H1 (cell line): ENCODE results near the gene LTA4H. TPM values are rescaled to one million over a fixed set of nuclear protein-coding genes. Genes with fewer than 3 reads are reported as not detected.

Experiments
- CTCF ChIA-PET: fragments of 300-600 bp; sonication (Branson Sonifier 250); formaldehyde crosslinking; loops from one replicate; lab custom pipeline; 2021; ENCODE audit not compliant: partially characterized antibody; lab: Charles Lee
- POLR2A ChIA-PET: fragments of 300-600 bp; sonication (Branson Sonifier 250); formaldehyde crosslinking; loops from one replicate; lab custom pipeline; 2021; ENCODE audit warnings: inconsistent platforms; ENCODE audit not compliant: partially characterized antibody; lab: Charles Lee
- DNase-seq, 2 experiments: peaks; one replicate each; pipeline versions ENCODE4 v3.0.0 to v3.0.0-alpha.2; 2010 to 2022; ENCODE audit warnings: low spot score in 2 of 2, low read depth in 1 of 2, mixed read lengths in 1 of 2
- FAIRE-seq: peaks from 2 replicates; lab custom pipeline; 2011; peaks lifted over from hg19 to GRCh38; lab: Jason Lieb, UNC
- H2AFZ ChIP-seq: 2 replicates; pipeline ENCODE4 v1.8.1; 2012; ENCODE audit warnings: low read length, inconsistent platforms
- H2AK5ac ChIP-seq: 2 replicates; pipeline ENCODE4 v1.6.1; 2013; ENCODE audit warnings: low read depth, low read length
- H2BK120ac ChIP-seq: replicated peaks from 2 replicates; pipeline ENCODE3; 2013; ENCODE audit warnings: low read depth, low read length, inconsistent platforms
- H2BK12ac ChIP-seq: 2 replicates; pipeline ENCODE4 v1.6.1; 2013; ENCODE audit warnings: low read depth, low read length
- H2BK15ac ChIP-seq: 2 replicates; pipeline ENCODE4 v1.6.1; 2013; ENCODE audit warnings: low read length
- H2BK20ac ChIP-seq: 2 replicates; pipeline ENCODE4 v1.6.1; 2013; ENCODE audit warnings: low read length
- H2BK5ac ChIP-seq: 2 replicates; pipeline ENCODE4 v1.6.1; 2013; ENCODE audit warnings: low read depth, low read length
- H3K14ac ChIP-seq: 2 replicates; pipeline ENCODE4 v1.6.1; 2013; ENCODE audit warnings: inconsistent platforms; ENCODE audit not compliant: insufficient read length
- H3K18ac ChIP-seq: 2 replicates; pipeline ENCODE4 v1.6.1; 2013; ENCODE audit warnings: low read length; ENCODE audit errors: extremely low read depth
- H3K23ac ChIP-seq: 2 replicates; pipeline ENCODE4 v1.6.1; 2013; ENCODE audit warnings: inconsistent platforms; ENCODE audit not compliant: insufficient read length
- H3K23me2 ChIP-seq: 2 replicates; pipeline ENCODE4 v1.6.1; 2013; ENCODE audit warnings: low read depth, low read length
- H3K27ac ChIP-seq: 2 replicates; pipeline ENCODE4 v1.6.1; 2011; ENCODE audit warnings: low read depth, low read length, inconsistent platforms
- H3K27me3 ChIP-seq, 4 experiments: replicated peaks in 1 of 4; 1 replicate in 1 of 4; 2 replicates in 3 of 4; pipeline versions ENCODE4 v1.6.1 to v1.8.1; 2011 to 2013; ENCODE audit warnings: low read length in 3 of 4, mild to moderate bottlenecking in 3 of 4, inconsistent platforms in 2 of 4, mixed read lengths in 2 of 4, moderate library complexity in 1 of 4; ENCODE audit not compliant: control insufficient read depth in 3 of 4, insufficient read depth in 3 of 4; ENCODE audit errors: extremely low read depth in 1 of 4
- H3K36me3 ChIP-seq, 4 experiments: 2 replicates each; pipeline versions ENCODE4 v1.6.1 to v1.8.1; 2011 to 2013; ENCODE audit warnings: mild to moderate bottlenecking in 4 of 4, low read length in 3 of 4, moderate library complexity in 2 of 4, control low read depth in 1 of 4, inconsistent platforms in 1 of 4; ENCODE audit not compliant: insufficient read depth in 4 of 4, control insufficient read depth in 2 of 4
- H3K4ac ChIP-seq: replicated peaks from 2 replicates; pipeline ENCODE3; 2013; ENCODE audit warnings: low read length, low read depth, mixed read lengths, inconsistent platforms; ENCODE audit not compliant: insufficient read length
- H3K4me1 ChIP-seq, 4 experiments: replicated peaks in 1 of 4; 1 replicate in 1 of 4; 2 replicates in 3 of 4; pipeline versions ENCODE4 v1.6.1 to v1.8.1; 2011 to 2013; ENCODE audit warnings: low read length in 3 of 4, inconsistent platforms in 2 of 4, mixed read lengths in 1 of 4; ENCODE audit not compliant: insufficient read depth in 4 of 4, control insufficient read depth in 3 of 4
- H3K4me2 ChIP-seq, 2 experiments: 2 replicates each; pipeline versions ENCODE4 v1.6.1 to v1.8.1; 2011 to 2013; ENCODE audit warnings: low read depth in 2 of 2, low read length in 2 of 2, control low read depth in 1 of 2, inconsistent platforms in 1 of 2, mild to moderate bottlenecking in 1 of 2; ENCODE audit not compliant: insufficient read depth in 1 of 2
- H3K4me3 ChIP-seq, 4 experiments: fragments of 200-600, 300-600 bp in 1 of 4; sonication (generic), shearing (Covaris generic), sonication (Bioruptor Twin) in 1 of 4; 2 replicates each; pipeline versions ENCODE4 v1.5.1 to v1.8.1; 2011 to 2016; ENCODE audit warnings: low read length in 4 of 4, low read depth in 3 of 4, control low read depth in 2 of 4, inconsistent platforms in 2 of 4, mild to moderate bottlenecking in 2 of 4, mixed read lengths in 1 of 4, moderate library complexity in 1 of 4; ENCODE audit not compliant: insufficient read depth in 2 of 4; ENCODE audit errors: extremely low read depth in 1 of 4
- H3K56ac ChIP-seq: replicated peaks from 2 replicates; pipeline ENCODE3; 2013; ENCODE audit warnings: low read depth, mild to moderate bottlenecking, mixed read lengths, low read length, inconsistent platforms; ENCODE audit not compliant: insufficient read length
- H3K79me1 ChIP-seq: 2 replicates; pipeline ENCODE4 v1.6.1; 2013; ENCODE audit warnings: low read depth, low read length, control low read depth
- H3K79me2 ChIP-seq, 2 experiments: 2 replicates each; pipeline versions ENCODE4 v1.6.1 to v1.8.1; 2012 to 2013; ENCODE audit warnings: low read length in 2 of 2, mild to moderate bottlenecking in 2 of 2, inconsistent platforms in 1 of 2; ENCODE audit not compliant: insufficient read depth in 2 of 2, control insufficient read depth in 1 of 2
- H3K9ac ChIP-seq, 4 experiments: replicated peaks in 1 of 4; 1 replicate in 1 of 4; 2 replicates in 3 of 4; pipeline versions ENCODE4 v1.6.1 to v1.8.1; 2011 to 2013; ENCODE audit warnings: low read depth in 3 of 4, low read length in 3 of 4, control low read depth in 2 of 4, mild to moderate bottlenecking in 2 of 4, moderate library complexity in 2 of 4, inconsistent platforms in 1 of 4; ENCODE audit errors: extremely low read depth in 1 of 4
- H3K9me3 ChIP-seq, 2 experiments: 2 replicates each; pipeline versions ENCODE4 v1.6.1 to v1.8.1; 2012 to 2013; ENCODE audit warnings: mild to moderate bottlenecking in 2 of 2, moderate library complexity in 2 of 2, control low read depth in 1 of 2, inconsistent platforms in 1 of 2, low read depth in 1 of 2, low read length in 1 of 2, mixed read lengths in 1 of 2; ENCODE audit not compliant: insufficient read depth in 2 of 2
- H4K20me1 ChIP-seq, 2 experiments: replicated peaks in 1 of 2; 2 replicates each; pipeline versions ENCODE3 to v1.8.1; 2011 to 2013; ENCODE audit warnings: inconsistent platforms in 2 of 2, low read length in 2 of 2, mild to moderate bottlenecking in 1 of 2; ENCODE audit not compliant: insufficient read depth in 2 of 2, control insufficient read depth in 1 of 2
- H4K5ac ChIP-seq: 2 replicates; pipeline ENCODE4 v1.6.1; 2013; ENCODE audit warnings: low read length, low read depth, mixed read lengths, inconsistent platforms; ENCODE audit not compliant: insufficient read length
- H4K8ac ChIP-seq: 2 replicates; pipeline ENCODE4 v1.8.0; 2013; ENCODE audit warnings: mild to moderate bottlenecking, moderate library complexity, low read length, inconsistent platforms; ENCODE audit not compliant: insufficient read depth; ENCODE audit errors: extremely low read depth
- H4K91ac ChIP-seq: replicated peaks from 2 replicates; pipeline ENCODE3; 2013; ENCODE audit warnings: low read length, mixed read lengths, inconsistent platforms; ENCODE audit not compliant: insufficient read length
- ASH2L ChIP-seq: fragments of 200-600, 300-600 bp; sonication (generic); IDR thresholded peaks from one replicate; pipeline ENCODE4 v1.7.1; 2017; ENCODE audit warnings: low read length
- BACH1 ChIP-seq: IDR thresholded peaks from 2 replicates; pipeline ENCODE4 v1.6.1; 2012; ENCODE audit warnings: low read length, improper control_type of control experiment
- EP300 ChIP-seq, 2 experiments: IDR thresholded peaks; 1 replicate in 1 of 2; 2 replicates in 1 of 2; pipeline ENCODE4 v1.6.1; 2011 to 2012; ENCODE audit warnings: low read depth in 2 of 2, low read length in 2 of 2, mild to moderate bottlenecking in 2 of 2, borderline replicate concordance in 1 of 2, inconsistent platforms in 1 of 2, moderate library complexity in 1 of 2
- FOSL1 ChIP-seq: IDR thresholded peaks from 2 replicates; pipeline ENCODE4 v1.6.1; 2011; ENCODE audit warnings: mild to moderate bottlenecking, low read depth, low read length, moderate library complexity; ENCODE audit not compliant: insufficient read depth
- HDAC2 ChIP-seq, 2 experiments: fragments of 300-600 bp in 1 of 2; sonication (generic) in 1 of 2; IDR thresholded peaks; 2 replicates each; pipeline ENCODE4 v1.6.1; 2011 to 2012; ENCODE audit warnings: low read depth in 2 of 2, low read length in 2 of 2, mild to moderate bottlenecking in 2 of 2, moderate library complexity in 2 of 2, borderline replicate concordance in 1 of 2, inconsistent platforms in 1 of 2
- JUND ChIP-seq: IDR thresholded peaks from 2 replicates; pipeline ENCODE4 v1.6.1; 2011; ENCODE audit warnings: mild to moderate bottlenecking, improper control_type of control experiment, low read length
- POLR2AphosphoS5 ChIP-seq: IDR thresholded peaks from 2 replicates; pipeline ENCODE4 v1.6.1; 2011; ENCODE audit warnings: low read depth, low read length
- POU5F1 ChIP-seq: IDR thresholded peaks from 2 replicates; pipeline ENCODE4 v1.6.1; 2011; ENCODE audit warnings: low read depth, mild to moderate bottlenecking, low read length, moderate library complexity
- RAD21 ChIP-seq, 2 experiments: IDR thresholded peaks in 1 of 2; conservative IDR thresholded peaks in 1 of 2; 2 replicates each; pipeline ENCODE4 v1.6.1; 2011; ENCODE audit warnings: low read depth in 2 of 2, low read length in 2 of 2, improper control_type of control experiment in 1 of 2, inconsistent platforms in 1 of 2, mild to moderate bottlenecking in 1 of 2, moderate library complexity in 1 of 2
- RBBP5 ChIP-seq: IDR thresholded peaks from 2 replicates; pipeline ENCODE4 v1.7.1; 2012; ENCODE audit warnings: low read depth, mild to moderate bottlenecking, inconsistent platforms, low read length, moderate library complexity, borderline replicate concordance
- SP2 ChIP-seq: IDR thresholded peaks from 2 replicates; pipeline ENCODE4 v1.6.1; 2012; ENCODE audit warnings: mild to moderate bottlenecking, low read length, inconsistent platforms
- SP4 ChIP-seq: IDR thresholded peaks from 2 replicates; pipeline ENCODE4 v1.6.1; 2012; ENCODE audit warnings: low read length, inconsistent platforms
- SRF ChIP-seq: IDR thresholded peaks from 2 replicates; pipeline ENCODE4 v1.6.1; 2011; ENCODE audit warnings: mild to moderate bottlenecking, low read depth, low read length, moderate library complexity
- TAF1 ChIP-seq: IDR thresholded peaks from 2 replicates; pipeline ENCODE4 v1.6.1; 2011; ENCODE audit warnings: mild to moderate bottlenecking, low read depth, low read length
- YY1 ChIP-seq: IDR thresholded peaks from 2 replicates; pipeline ENCODE4 v1.6.1; 2011; ENCODE audit warnings: low read depth, mild to moderate bottlenecking, low read length
- WGBS, 2 experiments: shearing (Covaris generic) in 1 of 2; methylation state at CpG; one replicate each; pipeline versions ENCODE4 v1.1.6 to v1.1.7; 2013 to 2015; ENCODE audit warnings: low lambda C conversion rate in 2 of 2, mixed read lengths in 2 of 2, inconsistent platforms in 1 of 2, low coverage in 1 of 2, missing lambda C conversion rate in 1 of 2; ENCODE audit not compliant: insufficient replicate concordance in 2 of 2, insufficient coverage in 1 of 2, insufficient read length in 1 of 2; ENCODE audit errors: extremely low coverage in 1 of 2, missing lambda C conversion rate in 1 of 2; 5-methylcytosine and 5-hydroxymethylcytosine counted together
- polyA plus RNA-seq, 7 experiments: library from polyadenylated mRNA; depleted of rRNA in 3 of 7; stranded (reverse) in 5 of 7; unstranded in 2 of 7; fragments of >200 nt in 5 of 7; fragments of 200-250 nt in 2 of 7; gene quantifications; 1 replicate in 5 of 7; 2 replicates in 1 of 7; 4 replicates in 1 of 7; pipeline versions ENCODE4 v1.2.1 to v1.2.3, GENCODE V29; 2011 to 2013; ENCODE audit warnings: missing spikeins in 2 of 7, mixed read lengths in 2 of 7
- total RNA-seq: library from RNA; stranded (reverse); fragmentation: NEBNext Ultra II Directional; extraction: Animal tissue kit (Norgen Biotek cat#: 25700); gene quantifications from 2 replicates; pipeline ENCODE4 v1.2.1, GENCODE V29; 2021

The LTA4H gene
- total and polyA plus RNA-seq, 2 of the 8 experiments (the other 6 are each of a cell fraction or from before 2014, with no cell fraction given), result 106 to 167 TPM

DNA sequence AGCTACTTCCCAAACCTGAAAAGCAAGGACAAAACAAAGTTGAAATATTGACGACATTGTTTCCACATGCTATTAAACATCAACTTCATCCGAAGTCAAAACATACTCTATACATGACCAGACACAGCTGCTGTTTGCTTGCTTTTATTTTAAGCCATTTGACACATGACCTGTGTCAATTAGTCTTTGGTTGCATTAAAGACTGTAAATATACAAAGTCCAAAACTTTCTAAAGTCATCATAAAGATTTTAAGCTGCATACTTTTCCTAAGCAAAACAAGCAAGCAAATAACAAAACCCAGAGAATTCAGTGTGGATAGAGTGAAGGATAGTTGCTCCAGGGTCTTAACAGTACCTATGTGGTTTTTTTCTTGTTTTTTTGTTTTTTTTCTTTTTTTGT is 61.0 kb downstream of the LTA4H start:
- H3K79me2 ChIP-seq, result no peaks in the 10 kb centered on the region
- no peak overlapping the region for H3K23ac ChIP-seq
- CTCF ChIA-PET, result interaction anchor here (0.6 to 7.3 kb wide), 4 partner anchors 15 to 179 kb away, joined by 3 to 69 read pairs (median 5); partner anchors contain the start of gene HAL
- H3K4me2 ChIP-seq, result no peak overlapping the region
- no peak for DNase-seq
- H3K23me2 ChIP-seq, result no peaks in the 10 kb centered on the region
- POLR2A ChIA-PET, result no interaction called here
- no peak overlapping the region for H3K4ac ChIP-seq
- H3K9me3 ChIP-seq, result no peaks in the 10 kb centered on the region; a peak in 1 of 4 replicates
- no peak overlapping the region for H3K9ac ChIP-seq
- no peaks in the 10 kb centered on the region for H3K79me1 ChIP-seq
- H2BK15ac ChIP-seq, result no peak overlapping the region
- H3K4me1 ChIP-seq, result peaks cover 0 to 10% (median 5%) of the 10 kb centered on the region in 4 experiments; a peak in 6 of 7 replicates
- H2BK12ac ChIP-seq, result no peak overlapping the region
- no peak overlapping the region for H3K14ac ChIP-seq
- no peak for FAIRE-seq
- no peak overlapping the region for H2BK120ac ChIP-seq
- H4K5ac ChIP-seq, result no peak overlapping the region
- H2AFZ ChIP-seq, result no peak overlapping the region
- 93% methylated on average over 2 of the region's 2 CpGs; no CpG with 5 or more reads in 1 of the 2 experiments for WGBS, 2 experiments
- no peaks in the 10 kb centered on the region for H3K27me3 ChIP-seq
- no peaks in the 10 kb centered on the region for H3K36me3 ChIP-seq
- H3K4me3 ChIP-seq, result no peak overlapping the region
- H4K91ac ChIP-seq, result no peak overlapping the region
- H3K27ac ChIP-seq, result no peak overlapping the region
- H3K56ac ChIP-seq, result no peak overlapping the region
- no peaks in the 10 kb centered on the region for H4K20me1 ChIP-seq
- no peak overlapping the region for H2BK5ac ChIP-seq
- no peak overlapping the region for H3K18ac ChIP-seq
- H2AK5ac ChIP-seq, result no peak overlapping the region
- no peak overlapping the region for H4K8ac ChIP-seq
- no peak overlapping the region for H2BK20ac ChIP-seq
- TF ChIP-seq SP4 (no peak), ASH2L (no peak), BACH1 (no peak), FOSL1 (no peak), JUND (no peak), RAD21 (IDR thresholded peaks at IDR 0.05 in 1 of 2, conservative IDR thresholded peaks at IDR 0.05 in 1 of 2; ENCODE audit: low read depth in 2 of 2, low read length in 2 of 2) (no peak), EP300 (IDR thresholded peaks at IDR 0.05; ENCODE audit: borderline replicate concordance in 1 of 2, low read depth in 2 of 2, low read length in 2 of 2) (no peak), TAF1 (no peak), POU5F1 (no peak), YY1 (no peak), RBBP5 (no peak), SRF (no peak), POLR2AphosphoS5 (no peak), HDAC2 (IDR thresholded peaks at IDR 0.05; ENCODE audit: borderline replicate concordance in 1 of 2, low read depth in 2 of 2, low read length in 2 of 2) (no peak), SP2 (no peak)
